NCI-H345 treated with DMSO at 0.1 percent for 48 hours (cell line): ENCODE results near the gene SPATA31C1.
"Not testable (repeated sequence)": the region's sequence is repeated elsewhere in the genome, so short reads cannot be mapped to it uniquely, and the experiment has no call there.

Experiments
- DNase-seq: peaks from one replicate; lab custom pipeline; 2025; ENCODE audit not compliant: unreplicated experiment; lab: John Stamatoyannopoulos, UW

Gene SPATA31C1

DNA sequence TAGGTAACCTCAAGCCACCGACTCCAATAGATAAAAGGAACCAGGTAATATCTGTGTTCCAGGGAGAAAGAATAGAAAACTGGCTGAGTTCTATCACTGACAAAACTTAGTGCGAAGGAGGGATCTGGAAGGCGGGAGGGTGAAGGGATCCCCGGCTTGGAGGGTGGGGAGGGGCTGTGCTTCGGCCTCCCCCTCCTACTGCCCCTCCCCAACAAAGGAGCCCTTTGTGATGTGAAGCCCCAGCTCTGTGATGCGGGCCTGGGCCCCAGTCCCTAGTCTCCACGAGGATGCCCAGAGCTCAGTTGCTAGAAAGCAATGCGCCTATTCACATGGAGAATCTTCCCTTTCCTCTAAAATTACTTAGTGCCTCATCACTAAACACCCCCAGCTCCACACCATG, at the start of gene SPATA31C1:
TSS of gene SPATA31C1 (plus strand) at position 301 of the 400 bp plus-strand sequence.
- DNase-seq = not testable (repeated sequence)

DNA sequence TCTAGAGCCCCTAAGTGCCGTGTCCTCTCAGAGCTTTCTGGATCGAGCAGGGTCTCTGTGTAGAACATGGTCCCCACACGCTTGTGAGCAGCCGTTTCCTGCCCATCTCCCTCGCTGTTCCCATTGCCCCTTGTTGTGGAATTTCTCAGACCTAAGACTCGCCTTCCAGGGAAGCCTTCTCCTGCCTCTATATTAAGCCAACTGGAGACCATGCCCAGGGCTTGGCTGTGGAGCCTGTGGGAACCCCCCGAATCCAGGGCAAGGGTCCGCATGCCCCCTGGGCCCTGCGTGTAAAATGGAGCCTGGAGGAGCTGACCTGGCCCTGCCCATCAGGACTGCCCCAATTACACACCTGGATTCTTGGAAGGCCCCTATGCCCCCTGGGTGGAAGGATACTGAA, 49.6 kb upstream of the SPATA31C1 start:
- no peak for DNase-seq

DNA sequence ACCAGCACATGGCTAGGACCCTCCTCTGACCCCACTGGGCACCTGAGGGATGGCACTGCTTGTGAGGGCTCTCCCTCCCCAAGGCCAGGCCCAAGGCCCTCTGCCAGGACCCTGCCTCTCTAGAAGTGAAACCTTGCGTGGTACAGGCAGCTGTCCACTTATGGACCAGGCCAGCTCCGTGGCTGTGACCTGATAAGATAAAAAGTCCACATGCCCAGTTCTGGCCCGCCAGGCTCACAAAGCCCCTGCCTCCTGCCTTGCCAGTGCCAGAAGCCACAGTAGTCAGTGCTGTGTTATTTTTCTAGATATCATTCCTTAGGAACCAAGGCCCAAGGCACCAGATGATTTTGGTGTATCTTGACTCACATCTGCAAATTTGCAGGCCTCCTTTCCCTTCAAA, 49.1 kb upstream of the SPATA31C1 start:
- no peak for DNase-seq

DNA sequence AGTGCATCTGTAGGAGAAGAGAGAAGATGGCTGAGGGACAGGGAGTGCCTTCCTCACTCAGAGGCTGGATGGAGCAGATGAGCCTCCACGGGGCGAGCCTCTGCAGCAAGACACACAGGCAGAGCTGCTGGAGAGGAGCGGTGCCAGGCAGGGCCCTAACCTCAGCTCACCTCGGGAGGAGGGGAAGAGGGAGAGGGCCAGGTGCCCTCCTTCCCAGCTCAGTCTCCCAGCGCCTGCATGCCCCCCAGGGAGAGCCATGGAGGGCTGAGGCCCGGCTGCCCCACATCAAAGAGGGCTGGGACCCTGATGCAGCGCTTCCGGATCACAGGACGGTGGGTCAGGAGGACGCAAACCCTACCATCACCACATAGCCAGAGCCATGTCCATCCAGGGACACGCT, 48.7 kb upstream of the SPATA31C1 start:
- no peak for DNase-seq

DNA sequence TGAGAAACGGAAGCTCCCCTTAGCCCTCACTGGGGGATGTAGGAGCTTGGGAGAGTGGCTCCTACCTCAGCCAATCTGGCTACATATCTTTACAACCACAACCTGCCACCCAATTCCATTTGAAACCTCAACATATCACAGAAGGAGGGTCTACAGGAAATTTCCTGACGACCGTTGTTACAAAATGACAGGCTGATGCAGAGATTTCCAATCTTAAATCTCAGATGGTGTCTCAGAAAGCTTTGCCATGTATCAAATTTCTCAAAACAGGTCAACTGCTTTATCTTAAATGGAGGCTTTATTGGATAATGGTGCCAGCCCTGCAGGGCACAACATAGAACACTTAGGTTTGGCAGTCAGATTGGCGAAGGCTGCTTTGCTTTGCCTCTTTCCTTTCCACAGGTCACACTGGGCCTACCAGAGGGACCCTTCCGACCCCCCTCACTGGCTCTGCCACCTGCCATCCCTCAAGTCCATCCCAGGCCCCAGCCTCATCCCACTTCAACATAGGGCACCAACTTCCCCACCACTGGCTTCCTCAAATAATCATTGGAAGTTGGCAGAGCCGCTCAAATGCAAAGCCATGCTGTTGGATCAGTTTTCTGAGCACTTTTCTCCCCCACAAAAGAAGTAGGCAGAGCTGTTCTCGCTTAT, 46.2 kb upstream of the SPATA31C1 start:
- no peak for DNase-seq

DNA sequence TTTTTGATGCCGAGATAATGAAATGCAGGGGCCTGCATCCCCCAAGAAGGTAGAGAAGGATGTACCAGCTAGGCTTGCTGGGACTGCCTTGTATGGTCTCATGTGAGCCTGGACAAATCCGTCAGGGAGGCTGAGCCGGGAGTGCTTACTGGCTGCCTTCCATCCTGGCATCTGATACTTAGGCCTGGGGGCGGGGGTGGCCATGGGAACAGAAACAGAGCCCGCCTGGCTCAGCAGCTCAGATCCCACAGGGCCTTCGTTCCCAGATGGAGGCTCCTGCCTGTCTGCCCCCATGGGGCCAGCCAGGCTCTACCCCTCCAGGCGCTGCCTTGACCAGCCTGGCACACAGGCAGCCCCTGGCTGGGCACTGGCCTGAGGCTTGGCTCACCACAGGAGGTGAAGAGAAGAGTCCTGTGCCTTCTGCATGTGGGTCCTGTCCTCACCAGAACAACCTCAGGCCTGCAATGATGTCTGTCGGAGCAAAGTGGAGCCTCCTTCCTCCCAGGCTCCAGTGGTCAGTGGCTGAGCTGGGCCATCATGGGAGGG, 45.6 kb upstream of the SPATA31C1 start:
- no peak for DNase-seq

DNA sequence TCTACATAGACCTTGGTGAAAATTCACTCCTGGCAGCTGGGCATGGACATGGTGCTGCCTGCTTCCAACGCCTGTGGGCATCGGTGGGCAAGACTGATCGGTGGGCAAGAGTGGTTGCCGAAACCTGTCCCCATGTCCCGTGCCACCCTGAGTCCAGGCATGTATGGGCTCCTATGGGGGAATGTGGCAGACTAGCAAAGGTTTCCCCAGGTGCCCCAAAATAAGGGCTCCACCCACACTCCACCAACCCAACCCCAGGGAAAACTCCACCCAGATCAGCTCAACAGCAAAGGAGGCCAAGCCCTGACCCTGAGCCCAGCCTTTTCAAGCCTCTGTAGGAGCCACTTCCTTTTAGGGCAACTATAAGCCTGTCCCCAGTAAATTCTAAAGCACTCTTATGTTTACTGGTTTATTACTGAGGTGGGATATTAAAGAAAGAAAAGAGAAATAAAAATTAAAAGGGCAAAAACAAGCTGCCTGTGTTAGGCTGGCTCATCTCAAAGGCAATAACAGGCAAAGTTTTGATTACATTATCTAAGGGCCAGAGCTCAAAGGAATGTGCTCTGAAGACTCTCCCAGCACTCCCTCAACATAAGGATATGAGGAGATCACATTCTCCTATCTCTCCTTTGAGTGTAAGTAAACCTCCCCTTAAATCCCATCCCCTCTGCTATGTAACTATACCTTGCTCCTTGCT, 44.0 kb upstream of the SPATA31C1 start:
- no peak for DNase-seq

DNA sequence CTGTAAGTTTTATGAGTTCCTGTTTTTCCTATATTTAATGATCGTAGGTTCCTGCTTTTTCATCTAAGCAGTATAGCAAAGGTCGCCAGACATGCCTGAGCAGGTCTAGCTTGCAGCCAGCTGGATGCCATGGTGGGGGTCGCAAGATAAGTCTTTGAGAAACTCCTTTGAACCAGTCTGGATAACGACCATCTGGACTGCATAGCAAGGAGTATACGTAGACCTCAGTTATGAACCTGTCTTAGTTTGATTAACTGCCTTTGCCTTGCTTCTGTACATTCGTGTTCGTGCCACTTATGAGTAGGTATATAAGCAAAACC, 43.5 kb upstream of the SPATA31C1 start:
- DNase-seq = no peak

DNA sequence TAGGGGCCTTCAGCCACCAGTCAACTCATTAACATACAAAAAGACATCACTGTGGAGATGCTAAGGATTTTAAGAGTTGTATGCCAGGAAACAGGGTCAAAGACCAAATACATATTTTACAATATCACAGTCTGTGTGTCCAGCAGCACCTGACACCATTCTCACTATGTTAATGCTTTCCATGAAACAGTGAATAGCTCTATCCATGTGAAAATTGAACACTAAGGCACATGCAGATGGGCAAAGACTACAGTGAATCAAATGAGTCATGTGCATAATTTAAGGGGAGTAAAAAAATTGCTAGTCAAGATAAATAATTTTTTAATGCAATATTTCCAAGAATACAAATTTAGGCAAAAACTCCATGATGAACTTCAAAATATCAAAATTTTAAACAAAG, 42.7 kb upstream of the SPATA31C1 start:
- DNase-seq = no peak

DNA sequence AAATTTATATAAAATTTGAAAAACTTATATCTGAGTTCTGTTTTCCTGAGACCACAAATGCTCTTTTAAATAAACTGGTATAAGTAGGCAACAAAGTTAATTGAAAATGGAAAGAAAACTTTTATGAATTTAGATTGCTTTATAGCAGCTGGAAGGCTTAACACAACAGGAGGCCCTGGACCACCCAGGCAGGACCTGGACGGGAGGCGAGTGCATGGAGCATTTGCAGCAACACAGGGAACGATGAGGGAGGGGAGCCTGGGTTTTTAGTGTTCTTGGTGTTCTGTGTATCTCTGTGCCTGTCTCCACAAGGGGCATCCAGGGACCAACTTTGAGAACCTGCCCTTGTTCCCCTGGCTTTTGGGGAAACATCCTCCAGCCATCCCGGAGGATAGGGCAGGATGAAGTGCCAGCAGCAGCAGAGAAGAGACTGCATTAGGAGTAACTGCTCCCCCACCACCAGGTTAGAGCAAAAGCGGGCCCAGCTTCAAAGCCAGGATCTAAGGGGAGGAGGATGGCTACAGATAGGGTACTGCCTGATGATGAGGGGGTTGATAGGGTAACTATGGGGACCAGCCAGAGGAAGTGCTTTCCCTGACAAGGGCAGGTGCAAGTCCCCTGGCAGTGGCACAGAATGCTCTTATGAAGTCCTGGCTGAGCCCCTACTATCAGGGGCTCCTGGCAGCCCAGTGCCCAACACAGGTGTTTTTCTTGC, 41.8 kb upstream of the SPATA31C1 start:
- no peak for DNase-seq

DNA sequence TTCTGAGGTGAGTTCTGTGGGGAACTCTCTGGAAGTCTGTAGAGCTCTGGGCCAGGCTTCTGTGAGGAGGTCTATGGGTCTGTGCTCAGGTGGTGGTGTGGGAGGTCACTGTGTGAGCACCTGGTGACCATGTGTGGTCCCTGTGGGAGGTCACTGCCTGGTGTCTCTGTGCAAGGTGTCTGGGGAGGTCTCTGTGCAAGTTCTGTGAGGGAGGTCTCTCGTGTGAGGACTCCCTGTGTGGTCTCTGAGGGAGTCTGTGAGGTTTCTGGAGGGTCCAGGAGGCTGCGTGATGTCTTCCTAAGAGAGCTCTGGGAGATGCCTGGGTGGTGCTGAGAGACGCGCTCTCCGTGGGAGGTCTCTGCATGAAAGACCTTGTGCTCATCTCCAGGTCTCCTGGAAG, 41.1 kb upstream of the SPATA31C1 start:
- DNase-seq = no peak

DNA sequence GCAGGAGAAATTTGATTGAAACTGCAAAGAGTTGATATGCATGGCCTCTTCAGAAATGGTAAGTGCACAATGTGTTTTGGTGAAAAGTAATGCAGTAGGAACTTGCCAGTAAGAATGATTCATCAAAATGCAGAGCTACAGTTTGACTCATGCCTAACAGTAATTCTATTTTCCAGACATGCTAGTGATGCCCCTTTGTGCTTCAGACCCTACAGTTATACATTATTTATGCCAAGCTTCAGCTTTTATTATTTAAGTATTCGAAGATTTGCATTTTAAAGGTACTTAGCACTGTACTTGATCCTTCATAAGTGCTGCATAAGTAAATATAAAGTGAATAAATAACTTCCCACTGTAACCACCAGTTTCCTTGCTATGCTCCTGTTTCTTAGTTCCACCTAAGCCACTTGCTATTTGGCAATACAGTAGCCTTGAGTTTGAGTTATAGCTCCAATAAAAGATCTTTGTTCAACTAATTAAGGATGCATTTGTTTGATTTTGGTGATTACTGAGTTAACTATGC, 38.7 kb upstream of the SPATA31C1 start:
- DNase-seq = no peak

DNA sequence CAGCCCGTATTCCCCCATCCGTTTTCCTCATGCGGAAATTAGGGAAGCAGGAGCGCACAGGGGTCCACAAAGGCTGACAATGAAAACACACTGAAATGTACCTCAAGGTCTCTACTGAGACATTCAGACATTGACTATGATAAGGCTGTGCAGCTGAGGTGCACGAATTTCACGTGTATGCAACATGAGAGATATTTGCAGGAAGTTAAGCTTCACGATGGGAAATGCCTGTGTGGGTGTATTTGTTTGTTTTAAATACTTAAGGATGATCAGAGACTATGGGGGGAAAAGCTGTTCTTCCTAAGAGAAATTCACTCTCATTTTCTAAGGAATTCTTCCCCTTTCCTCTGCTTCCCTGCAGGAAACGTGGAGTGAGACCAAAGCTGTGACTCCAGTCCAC, 37.6 kb upstream of the SPATA31C1 start:
- DNase-seq = no peak

DNA sequence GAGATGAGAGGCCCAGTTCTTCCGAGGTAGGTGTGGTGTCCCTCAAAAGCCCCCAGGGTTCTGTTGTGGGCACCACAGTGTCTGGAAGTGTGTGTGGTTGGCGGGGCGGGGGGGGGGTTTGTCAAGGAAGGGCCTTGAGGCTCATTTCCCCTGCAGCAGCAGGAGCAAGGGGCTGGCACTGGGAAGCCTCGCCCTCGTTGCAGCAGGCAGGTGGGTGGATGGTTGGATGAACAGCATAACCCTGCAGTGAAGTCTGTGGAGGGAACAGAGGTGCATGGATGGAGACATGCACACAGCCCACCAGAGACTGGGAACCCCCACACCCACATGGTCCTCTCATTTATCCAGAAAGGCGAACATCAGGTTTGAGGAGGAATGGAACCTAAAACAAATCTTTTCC, 37.1 kb upstream of the SPATA31C1 start:
- DNase-seq = no peak

DNA sequence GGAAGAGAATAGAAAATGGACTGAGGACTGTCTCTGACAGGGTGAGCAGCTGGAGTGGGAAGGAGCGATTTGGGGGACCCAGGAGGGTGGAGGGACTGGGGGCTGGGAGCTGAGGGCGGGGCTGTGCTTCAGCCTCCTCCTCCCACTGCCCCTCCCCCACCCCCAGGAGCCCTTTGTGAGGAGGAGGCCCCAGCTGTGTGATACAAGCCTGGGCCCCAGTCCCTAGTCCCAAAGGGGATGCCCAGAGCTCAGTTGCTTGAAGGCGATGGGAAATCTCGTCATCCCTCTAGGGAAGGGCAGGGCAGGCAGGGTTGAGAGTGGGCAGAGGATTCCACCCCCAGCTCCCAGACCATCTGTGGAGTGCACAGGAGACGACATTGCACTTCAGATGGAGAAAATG, 35.1 kb upstream of the SPATA31C1 start, which contains the start of gene SPATA31E1:
TSS of gene SPATA31E1 (plus strand) at position 251 of the 400 bp plus-strand sequence. CDS start at position 266, 15 bp downstream.
- no peak for DNase-seq

DNA sequence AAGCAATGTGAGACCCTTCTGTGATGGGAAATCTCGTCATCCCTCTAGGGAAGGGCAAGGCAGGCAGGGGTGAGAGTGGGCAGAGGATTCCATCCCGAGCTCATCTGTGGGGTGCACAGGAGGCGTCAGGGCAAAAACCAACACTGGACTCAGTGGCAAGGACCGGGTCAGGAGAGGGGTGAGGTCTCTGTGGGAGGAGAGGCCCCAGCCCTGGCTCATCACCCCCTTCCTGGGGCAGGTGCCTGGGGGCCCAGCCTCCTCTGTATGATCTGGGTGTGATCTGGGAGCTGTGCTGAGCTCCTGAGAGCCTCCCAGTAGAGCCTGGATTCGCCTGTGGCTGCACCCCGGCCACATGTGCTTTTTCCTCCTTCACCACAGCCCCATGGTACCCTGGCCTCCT, 34.5 kb upstream of the SPATA31C1 start:
- DNase-seq = no peak

DNA sequence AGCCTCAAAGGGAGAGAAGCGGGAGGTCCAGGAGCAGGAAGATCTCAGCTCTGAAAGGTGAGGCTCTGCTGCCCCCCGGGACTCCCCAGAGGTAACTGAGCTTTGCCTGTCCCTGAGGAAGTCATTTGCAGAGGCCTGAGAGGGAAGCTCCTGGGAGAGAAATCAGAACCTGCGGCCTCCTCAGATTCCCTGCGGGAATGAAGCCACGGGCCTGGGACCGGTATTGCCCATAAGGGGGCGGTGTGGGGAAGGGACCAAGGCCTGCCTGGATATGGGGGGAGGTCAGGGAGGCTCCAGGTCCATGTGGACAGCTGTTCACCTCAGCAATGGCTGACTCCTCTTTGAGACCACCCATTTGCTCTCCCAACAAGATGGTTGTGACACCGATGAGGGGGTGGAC, 33.8 kb upstream of the SPATA31C1 start:
- no peak for DNase-seq

DNA sequence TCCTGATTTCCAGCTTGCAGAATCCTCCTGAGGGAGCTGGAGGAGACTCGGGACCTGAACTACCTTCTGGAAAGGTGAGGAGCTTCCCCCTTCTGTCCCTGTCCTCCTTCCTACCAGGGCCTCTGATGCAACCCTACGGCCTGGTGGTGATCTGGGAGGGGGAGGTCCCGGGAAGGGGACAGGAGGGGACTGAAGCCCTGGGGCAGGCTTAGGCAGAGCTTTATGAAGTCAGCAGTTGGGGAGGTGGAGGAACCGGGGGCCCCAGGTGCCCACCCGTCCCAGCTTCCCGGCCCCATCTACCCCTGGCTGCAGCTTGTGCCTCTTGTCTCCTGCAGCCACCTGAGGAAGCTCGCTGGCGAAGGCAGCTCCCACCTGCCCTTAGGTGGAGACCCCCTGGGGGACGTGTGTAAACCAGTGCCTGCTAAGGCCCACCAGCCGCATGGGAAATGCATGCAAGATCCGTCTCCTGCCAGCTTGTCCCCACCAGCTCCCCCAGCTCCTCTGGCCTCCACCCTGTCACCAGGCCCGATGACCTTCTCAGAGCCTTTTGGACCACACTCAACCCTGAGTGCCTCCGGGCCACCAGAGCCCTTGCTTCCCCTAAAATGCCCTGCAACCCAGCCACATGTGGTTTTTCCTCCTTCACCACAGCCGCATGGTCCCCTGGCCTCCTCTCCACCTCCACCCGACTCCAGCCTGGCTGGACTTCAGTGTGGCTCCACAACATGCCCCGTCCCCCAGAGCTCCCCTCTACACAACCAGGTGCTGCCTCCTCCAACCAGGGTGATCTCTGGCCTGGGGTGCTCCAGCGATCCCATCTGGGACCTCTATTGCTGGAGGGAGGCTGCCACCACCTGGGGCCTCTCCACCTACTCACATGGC, 32.9 kb upstream of the SPATA31C1 start:
- no peak for DNase-seq

DNA sequence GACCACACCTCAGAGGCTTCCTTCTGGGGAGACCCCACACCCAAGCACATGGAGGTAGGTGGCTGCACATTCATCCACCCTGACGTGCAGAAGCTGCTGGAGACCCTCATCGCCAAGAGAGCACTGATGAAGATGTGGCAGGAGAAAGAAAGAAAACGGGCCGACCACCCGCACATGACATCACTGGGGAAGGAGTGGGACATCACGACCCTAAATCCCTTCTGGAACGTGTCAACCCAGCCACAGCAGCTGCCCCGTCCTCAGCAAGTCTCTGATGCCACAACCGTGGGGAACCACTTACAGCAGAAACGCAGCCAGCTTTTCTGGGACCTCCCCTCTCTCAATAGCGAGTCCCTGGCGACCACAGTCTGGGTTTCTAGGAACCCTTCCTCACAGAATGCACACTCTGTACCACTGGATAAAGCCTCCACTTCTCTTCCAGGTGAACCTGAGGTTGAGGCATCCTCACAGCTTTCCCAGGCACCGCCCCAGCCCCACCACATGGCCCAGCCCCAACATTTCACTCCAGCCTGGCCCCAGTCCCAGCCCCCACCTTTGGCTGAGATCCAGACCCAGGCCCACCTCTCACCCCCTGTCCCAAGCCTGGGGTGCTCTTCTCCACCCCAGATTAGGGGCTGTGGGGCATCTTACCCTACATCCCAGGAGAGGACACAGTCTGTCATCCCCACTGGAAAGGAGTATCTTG, 32.1 kb upstream of the SPATA31C1 start:
- DNase-seq = no peak
